GM12874 (cell line): Measurements from ENCODE around the gene NOS1AP.

Experiments
- TF ChIP-seq, protein P1 (sequence below): IDR thresholded peaks from 2 replicates; pipeline ENCODE4 v1.5.1; 2011; ENCODE audit warnings: low read depth, mild to moderate bottlenecking, control low read depth, low read length, moderate library complexity; ENCODE audit not compliant: insufficient read depth

NOS1AP gene

GRCh38 chr1:162131400-162132321, 62.2 kb downstream of the NOS1AP start:
- TF ChIP-seq, protein P1, sequence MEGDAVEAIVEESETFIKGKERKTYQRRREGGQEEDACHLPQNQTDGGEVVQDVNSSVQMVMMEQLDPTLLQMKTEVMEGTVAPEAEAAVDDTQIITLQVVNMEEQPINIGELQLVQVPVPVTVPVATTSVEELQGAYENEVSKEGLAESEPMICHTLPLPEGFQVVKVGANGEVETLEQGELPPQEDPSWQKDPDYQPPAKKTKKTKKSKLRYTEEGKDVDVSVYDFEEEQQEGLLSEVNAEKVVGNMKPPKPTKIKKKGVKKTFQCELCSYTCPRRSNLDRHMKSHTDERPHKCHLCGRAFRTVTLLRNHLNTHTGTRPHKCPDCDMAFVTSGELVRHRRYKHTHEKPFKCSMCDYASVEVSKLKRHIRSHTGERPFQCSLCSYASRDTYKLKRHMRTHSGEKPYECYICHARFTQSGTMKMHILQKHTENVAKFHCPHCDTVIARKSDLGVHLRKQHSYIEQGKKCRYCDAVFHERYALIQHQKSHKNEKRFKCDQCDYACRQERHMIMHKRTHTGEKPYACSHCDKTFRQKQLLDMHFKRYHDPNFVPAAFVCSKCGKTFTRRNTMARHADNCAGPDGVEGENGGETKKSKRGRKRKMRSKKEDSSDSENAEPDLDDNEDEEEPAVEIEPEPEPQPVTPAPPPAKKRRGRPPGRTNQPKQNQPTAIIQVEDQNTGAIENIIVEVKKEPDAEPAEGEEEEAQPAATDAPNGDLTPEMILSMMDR, result no peak

DNA sequence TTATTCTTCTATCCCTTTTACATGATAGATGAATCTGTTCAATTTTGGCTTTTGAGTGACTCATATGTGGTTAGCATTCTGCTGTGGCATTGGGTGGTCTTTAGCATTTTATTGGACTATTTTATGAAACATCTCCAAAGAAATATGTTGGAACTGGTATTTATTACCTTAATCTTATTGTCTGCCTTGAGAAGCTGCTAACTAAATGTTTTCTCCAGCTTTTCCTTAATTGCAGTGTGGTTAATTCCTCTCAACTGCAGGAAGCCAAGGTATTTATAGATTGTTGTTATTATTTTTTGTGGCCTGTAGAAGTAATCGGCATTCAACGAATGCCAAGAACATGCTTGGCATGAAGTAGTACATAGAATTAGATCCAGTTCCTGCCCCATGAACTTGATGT, 64.1 kb downstream of the NOS1AP start:
- TF ChIP-seq, protein P1, result no peak

GRCh38 chr1:162134646-162135045, 65.2 kb downstream of the NOS1AP start:
- TF ChIP-seq, protein P1, result no peak

GRCh38 chr1:162135271-162135775, 65.8 kb downstream of the NOS1AP start:
- TF ChIP-seq, protein P1, result no peak

DNA sequence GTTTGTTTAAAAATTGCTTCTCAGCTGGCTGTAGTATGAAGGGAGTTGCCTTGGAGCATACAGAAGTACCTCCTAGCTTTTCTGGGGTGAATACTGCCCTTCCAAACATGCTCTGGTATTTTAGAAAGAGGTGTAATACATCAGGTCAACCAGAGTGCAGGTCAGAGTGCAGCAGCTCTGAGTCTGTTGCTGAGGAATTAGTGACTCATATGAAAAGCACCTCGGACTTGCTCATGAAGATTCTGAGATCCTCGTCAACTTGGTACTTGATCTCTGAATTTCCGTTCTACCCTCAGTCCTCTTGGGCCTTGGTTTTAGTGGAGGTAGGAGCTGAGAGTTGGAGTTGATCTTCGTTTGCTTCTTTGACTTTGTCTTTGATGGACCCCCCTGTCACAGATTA, 67.3 kb downstream of the NOS1AP start:
- TF ChIP-seq, protein P1, result no peak

DNA sequence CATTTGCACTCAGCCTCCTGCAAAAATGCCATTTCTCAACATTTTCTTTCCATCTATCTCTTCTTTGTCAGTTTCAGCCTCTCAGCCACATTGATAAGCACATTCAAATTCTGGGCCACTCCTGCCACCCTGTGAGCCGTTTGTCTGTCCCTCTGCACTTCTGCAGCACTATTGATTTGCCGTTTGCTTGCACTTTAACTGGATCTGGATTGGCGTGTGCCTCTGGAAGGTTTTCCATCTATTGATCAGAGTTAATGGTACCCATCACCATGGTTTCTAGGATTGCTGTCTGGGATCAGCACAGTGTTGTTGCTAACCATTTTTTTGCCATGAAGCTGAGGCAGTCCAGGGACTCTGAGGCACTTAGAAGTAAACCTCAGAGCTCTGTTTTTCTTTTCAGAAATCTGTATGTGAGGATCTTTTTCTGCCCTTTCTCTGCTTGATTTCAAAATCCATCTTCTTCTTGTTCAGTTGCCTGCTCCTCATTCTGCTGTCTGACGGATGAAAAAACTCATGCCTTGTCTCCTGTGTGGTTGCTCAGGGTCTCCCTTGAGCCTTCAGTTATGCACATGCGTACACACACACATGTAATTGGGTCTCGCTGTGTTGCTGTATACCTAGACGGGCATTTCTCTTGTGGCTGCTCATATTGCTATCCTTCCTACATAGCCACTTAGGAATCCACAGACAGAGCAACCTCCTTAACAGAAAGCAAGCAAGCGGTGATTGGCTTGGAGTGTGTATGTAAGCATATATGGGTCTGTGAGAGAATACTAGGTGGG, 67.9 kb downstream of the NOS1AP start:
- TF ChIP-seq, protein P1, result no peak

- TF ChIP-seq, protein P1, result no peak
Observed at GRCh38 chr1:162138112-162138511, 68.6 kb downstream of the NOS1AP start.
